ENCODE data around the gene TRPM3.
"Not testable (repeated sequence)": the region's sequence is repeated elsewhere in the genome, so short reads cannot be mapped to it uniquely, and the experiment has no call there.

TRPM3 gene

GRCh38 chr9:70635790-70636189 lies 485.6 kb downstream of the TRPM3 start:
- DNase-seq = no peak

GRCh38 chr9:70634696-70635095 lies 486.7 kb downstream of the TRPM3 start:
- DNase-seq = no peak

GRCh38 chr9:70630971-70631370 lies 490.4 kb downstream of the TRPM3 start:
- DNase-seq = no peak

GRCh38 chr9:70629080-70629685 lies 492.2 kb downstream of the TRPM3 start:
- not testable (repeated sequence) for DNase-seq

- DNase-seq = no peak
Measured at GRCh38 chr9:70625078-70625477, 496.3 kb downstream of the TRPM3 start.

- DNase-seq = no peak
Measured at GRCh38 chr9:70618784-70619183, 502.6 kb downstream of the TRPM3 start.

GRCh38 chr9:70617033-70617828 lies 504.2 kb downstream of the TRPM3 start:
- no peak for DNase-seq

- no peak for DNase-seq
Measured at GRCh38 chr9:70616228-70616990, 505.0 kb downstream of the TRPM3 start.

- DNase-seq = no peak
Measured at GRCh38 chr9:70615464-70616138, 505.8 kb downstream of the TRPM3 start.

- DNase-seq = no peak
Measured at GRCh38 chr9:70614786-70615463, 506.5 kb downstream of the TRPM3 start.

- DNase-seq = no peak
Measured at GRCh38 chr9:70613024-70613768, 508.2 kb downstream of the TRPM3 start.

- no peak for DNase-seq
Measured at GRCh38 chr9:70610287-70610644, 511.2 kb downstream of the TRPM3 start.

GRCh38 chr9:70609542-70610286 lies 511.7 kb downstream of the TRPM3 start:
- DNase-seq = no peak

- no peak for DNase-seq
Measured at GRCh38 chr9:70609011-70609410, 512.4 kb downstream of the TRPM3 start.

GRCh38 chr9:70607926-70608325 lies 513.5 kb downstream of the TRPM3 start:
- DNase-seq = peak; percentile 10 to 50

GRCh38 chr9:70607329-70607728 lies 514.1 kb downstream of the TRPM3 start:
- no peak for DNase-seq

GRCh38 chr9:70603020-70603411 lies 518.4 kb downstream of the TRPM3 start:
- no peak for DNase-seq

- peak; percentile 42 to 54 for DNase-seq
Measured at GRCh38 chr9:70602321-70603019, 519.0 kb downstream of the TRPM3 start.

GRCh38 chr9:70601000-70601951 lies 520.1 kb downstream of the TRPM3 start:
- DNase-seq = no peak
